Liver (tissue), 3 donors: ENCODE measurements around the gene BTNL2.

Experiments used
- HNF4G ChIP-seq: IDR thresholded peaks from 2 replicates; pipeline ENCODE4 v1.6.1; 2016; ENCODE audit warnings: antibody characterized with exemption
- JUND ChIP-seq, 2 donors: IDR thresholded peaks; 2 replicates each; pipeline ENCODE4 v1.6.1; 2016; ENCODE audit warnings: antibody characterized with exemption in 2 of 2
- RAD21 ChIP-seq, 2 donors: IDR thresholded peaks; 2 replicates each; pipeline ENCODE4 v1.6.1; 2016; ENCODE audit warnings: antibody characterized with exemption in 2 of 2, mild to moderate bottlenecking in 2 of 2
- RXRA ChIP-seq, 2 donors: IDR thresholded peaks; 2 replicates each; pipeline ENCODE4 v1.6.1; 2017 to 2018; ENCODE audit warnings: antibody characterized with exemption in 2 of 2, mild to moderate bottlenecking in 1 of 2
- SP1 ChIP-seq: IDR thresholded peaks from 2 replicates; pipeline ENCODE4 v1.6.1; 2018; ENCODE audit warnings: antibody characterized with exemption, mild to moderate bottlenecking
- YY1 ChIP-seq: IDR thresholded peaks from 2 replicates; pipeline ENCODE4 v1.6.1; 2016; ENCODE audit warnings: antibody characterized with exemption, mild to moderate bottlenecking
- TF ChIP-seq, protein P1 (sequence below): fragments of 150-350 bp; IDR thresholded peaks from 2 replicates; pipeline ENCODE4 v1.5.1; 2017; ENCODE audit warnings: improper control_type of control experiment, low read depth, low read length; ENCODE audit not compliant: missing input control
- TF ChIP-seq, protein P2 (sequence below): IDR thresholded peaks from 2 replicates; pipeline ENCODE4 v1.6.1; 2016; ENCODE audit warnings: antibody characterized with exemption
- TF ChIP-seq, protein P3 (sequence below): IDR thresholded peaks from 2 replicates; pipeline ENCODE4 v1.6.1; 2016; ENCODE audit warnings: antibody characterized with exemption, mild to moderate bottlenecking
- TF ChIP-seq, protein P4 (sequence below): IDR thresholded peaks from 2 replicates; pipeline ENCODE4 v1.6.1; 2016; ENCODE audit warnings: antibody characterized with exemption
- donor health status: healthy.
- donor health status: healthy.

DNA sequence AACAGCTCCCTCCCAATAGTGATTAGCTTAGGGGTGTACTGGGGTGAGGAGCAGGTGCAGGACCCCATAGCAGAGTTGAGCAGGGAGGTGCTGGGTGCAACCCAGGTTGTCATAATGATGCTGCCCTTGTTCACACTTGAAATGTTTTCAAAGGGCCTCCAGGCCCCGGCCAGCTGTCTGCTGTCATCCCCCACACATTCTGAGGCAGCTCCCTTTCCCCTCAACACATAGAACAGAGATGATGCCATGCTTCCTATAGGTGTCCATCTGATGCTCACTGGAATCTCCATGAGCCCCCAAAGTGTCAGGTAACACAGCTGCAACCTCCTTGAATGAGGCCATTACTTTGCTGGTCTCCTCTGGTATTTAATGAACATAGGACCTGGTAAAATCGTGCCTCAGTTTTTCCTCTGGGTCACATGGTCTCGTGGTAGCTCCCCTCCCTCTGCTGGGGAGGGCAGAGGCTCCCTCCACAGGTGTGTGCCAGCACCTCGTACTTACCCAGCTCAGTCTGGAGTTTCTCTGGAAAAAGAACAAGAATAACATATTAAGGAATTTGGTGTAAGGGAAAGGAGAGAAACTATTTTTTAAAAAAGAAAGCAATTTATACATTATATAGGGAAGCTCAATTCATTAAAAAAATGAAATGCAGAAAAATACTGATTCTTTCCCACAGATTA lies 5.6 kb downstream of the BTNL2 start:
- TF ChIP-seq RAD21 (IDR thresholded peaks at IDR 0.05) = no peak
- TF ChIP-seq, protein P1, sequence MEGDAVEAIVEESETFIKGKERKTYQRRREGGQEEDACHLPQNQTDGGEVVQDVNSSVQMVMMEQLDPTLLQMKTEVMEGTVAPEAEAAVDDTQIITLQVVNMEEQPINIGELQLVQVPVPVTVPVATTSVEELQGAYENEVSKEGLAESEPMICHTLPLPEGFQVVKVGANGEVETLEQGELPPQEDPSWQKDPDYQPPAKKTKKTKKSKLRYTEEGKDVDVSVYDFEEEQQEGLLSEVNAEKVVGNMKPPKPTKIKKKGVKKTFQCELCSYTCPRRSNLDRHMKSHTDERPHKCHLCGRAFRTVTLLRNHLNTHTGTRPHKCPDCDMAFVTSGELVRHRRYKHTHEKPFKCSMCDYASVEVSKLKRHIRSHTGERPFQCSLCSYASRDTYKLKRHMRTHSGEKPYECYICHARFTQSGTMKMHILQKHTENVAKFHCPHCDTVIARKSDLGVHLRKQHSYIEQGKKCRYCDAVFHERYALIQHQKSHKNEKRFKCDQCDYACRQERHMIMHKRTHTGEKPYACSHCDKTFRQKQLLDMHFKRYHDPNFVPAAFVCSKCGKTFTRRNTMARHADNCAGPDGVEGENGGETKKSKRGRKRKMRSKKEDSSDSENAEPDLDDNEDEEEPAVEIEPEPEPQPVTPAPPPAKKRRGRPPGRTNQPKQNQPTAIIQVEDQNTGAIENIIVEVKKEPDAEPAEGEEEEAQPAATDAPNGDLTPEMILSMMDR = no peak
- no peak for TF ChIP-seq SP1
- no peak for TF ChIP-seq JUND (IDR thresholded peaks at IDR 0.05)
- TF ChIP-seq RXRA (IDR thresholded peaks at IDR 0.05) = no peak
- no peak for TF ChIP-seq YY1
- TF ChIP-seq HNF4G = no peak
- TF ChIP-seq, protein P2, sequence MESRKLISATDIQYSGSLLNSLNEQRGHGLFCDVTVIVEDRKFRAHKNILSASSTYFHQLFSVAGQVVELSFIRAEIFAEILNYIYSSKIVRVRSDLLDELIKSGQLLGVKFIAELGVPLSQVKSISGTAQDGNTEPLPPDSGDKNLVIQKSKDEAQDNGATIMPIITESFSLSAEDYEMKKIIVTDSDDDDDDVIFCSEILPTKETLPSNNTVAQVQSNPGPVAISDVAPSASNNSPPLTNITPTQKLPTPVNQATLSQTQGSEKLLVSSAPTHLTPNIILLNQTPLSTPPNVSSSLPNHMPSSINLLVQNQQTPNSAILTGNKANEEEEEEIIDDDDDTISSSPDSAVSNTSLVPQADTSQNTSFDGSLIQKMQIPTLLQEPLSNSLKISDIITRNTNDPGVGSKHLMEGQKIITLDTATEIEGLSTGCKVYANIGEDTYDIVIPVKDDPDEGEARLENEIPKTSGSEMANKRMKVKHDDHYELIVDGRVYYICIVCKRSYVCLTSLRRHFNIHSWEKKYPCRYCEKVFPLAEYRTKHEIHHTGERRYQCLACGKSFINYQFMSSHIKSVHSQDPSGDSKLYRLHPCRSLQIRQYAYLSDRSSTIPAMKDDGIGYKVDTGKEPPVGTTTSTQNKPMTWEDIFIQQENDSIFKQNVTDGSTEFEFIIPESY = no peak
- TF ChIP-seq, protein P3, sequence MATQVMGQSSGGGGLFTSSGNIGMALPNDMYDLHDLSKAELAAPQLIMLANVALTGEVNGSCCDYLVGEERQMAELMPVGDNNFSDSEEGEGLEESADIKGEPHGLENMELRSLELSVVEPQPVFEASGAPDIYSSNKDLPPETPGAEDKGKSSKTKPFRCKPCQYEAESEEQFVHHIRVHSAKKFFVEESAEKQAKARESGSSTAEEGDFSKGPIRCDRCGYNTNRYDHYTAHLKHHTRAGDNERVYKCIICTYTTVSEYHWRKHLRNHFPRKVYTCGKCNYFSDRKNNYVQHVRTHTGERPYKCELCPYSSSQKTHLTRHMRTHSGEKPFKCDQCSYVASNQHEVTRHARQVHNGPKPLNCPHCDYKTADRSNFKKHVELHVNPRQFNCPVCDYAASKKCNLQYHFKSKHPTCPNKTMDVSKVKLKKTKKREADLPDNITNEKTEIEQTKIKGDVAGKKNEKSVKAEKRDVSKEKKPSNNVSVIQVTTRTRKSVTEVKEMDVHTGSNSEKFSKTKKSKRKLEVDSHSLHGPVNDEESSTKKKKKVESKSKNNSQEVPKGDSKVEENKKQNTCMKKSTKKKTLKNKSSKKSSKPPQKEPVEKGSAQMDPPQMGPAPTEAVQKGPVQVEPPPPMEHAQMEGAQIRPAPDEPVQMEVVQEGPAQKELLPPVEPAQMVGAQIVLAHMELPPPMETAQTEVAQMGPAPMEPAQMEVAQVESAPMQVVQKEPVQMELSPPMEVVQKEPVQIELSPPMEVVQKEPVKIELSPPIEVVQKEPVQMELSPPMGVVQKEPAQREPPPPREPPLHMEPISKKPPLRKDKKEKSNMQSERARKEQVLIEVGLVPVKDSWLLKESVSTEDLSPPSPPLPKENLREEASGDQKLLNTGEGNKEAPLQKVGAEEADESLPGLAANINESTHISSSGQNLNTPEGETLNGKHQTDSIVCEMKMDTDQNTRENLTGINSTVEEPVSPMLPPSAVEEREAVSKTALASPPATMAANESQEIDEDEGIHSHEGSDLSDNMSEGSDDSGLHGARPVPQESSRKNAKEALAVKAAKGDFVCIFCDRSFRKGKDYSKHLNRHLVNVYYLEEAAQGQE = no peak
- TF ChIP-seq, protein P4, sequence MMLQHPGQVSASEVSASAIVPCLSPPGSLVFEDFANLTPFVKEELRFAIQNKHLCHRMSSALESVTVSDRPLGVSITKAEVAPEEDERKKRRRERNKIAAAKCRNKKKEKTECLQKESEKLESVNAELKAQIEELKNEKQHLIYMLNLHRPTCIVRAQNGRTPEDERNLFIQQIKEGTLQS = no peak
